SK-N-MC (cell line): Measurements from ENCODE around the gene MAP3K15.

Experiments used
- EZH2 ChIP-seq: fragments of 200-600 bp; sonication (generic); IDR thresholded peaks from one replicate; pipeline ENCODE4 v1.6.1; 2017; ENCODE audit warnings: antibody characterized with exemption
- POLR2AphosphoS5 ChIP-seq: IDR thresholded peaks from 2 replicates; pipeline ENCODE4 v1.6.1; 2012; ENCODE audit warnings: mild to moderate bottlenecking, low read depth, low read length, borderline replicate concordance

DNA sequence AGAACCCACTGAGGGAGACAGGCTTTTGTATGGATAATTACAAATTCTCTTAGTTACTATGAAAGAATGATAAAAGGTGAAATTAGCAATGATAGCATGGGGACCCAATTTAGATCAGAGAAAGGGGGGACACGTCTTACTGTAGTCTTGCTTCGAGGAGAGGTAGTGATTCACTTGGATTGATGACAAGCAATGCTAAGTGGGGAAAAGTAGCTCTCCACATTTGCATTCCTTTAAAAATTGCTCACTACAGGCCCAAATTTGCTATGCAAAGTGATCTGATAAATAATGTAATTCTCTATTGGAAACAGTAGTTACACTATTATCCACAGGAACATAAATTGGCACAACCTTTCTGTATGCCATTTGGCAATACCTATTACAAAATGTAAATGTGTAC, 42.5 kb upstream of the MAP3K15 start:
- TF ChIP-seq POLR2AphosphoS5: no peak
- no peak for TF ChIP-seq EZH2
